ENCODE measurements around the gene NPBWR2. TPM values are rescaled to one million over a fixed set of nuclear protein-coding genes. Genes with fewer than 3 reads are reported as not detected.
"Not testable (repeated sequence)": the region's sequence is repeated elsewhere in the genome, so short reads cannot be mapped to it uniquely, and the experiment has no call there.

Gene NPBWR2
- total and polyA plus RNA-seq, 2 experiments from 2014 or later = not detected

- no peak overlapping the region for H3K27ac ChIP-seq (ENCODE audit: low read depth)
- H3K4me1 ChIP-seq (ENCODE audit: insufficient read depth) = no peaks in the 10 kb centered on the region; the same call in 1 of the 2 replicates
- H3K27me3 ChIP-seq (ENCODE audit: insufficient read depth) = no peaks in the 10 kb centered on the region
- Mint-ChIP-seq H3K27me3 (ENCODE audit: insufficient read depth, low read depth, poor library complexity) (peaks cover 11% of the 10 kb centered on the region), H3K4me1 (peaks cover 4% of the 10 kb centered on the region; the same call in 2 of the 3 replicates), H3K36me3 (ENCODE audit: low read depth) (no peaks in the 10 kb centered on the region), H3K27ac (no peak overlapping the region), H3K9me3 (peaks cover 3% of the 10 kb centered on the region), H3K4me3 (no peak overlapping the region)
- DNase-seq (ENCODE audit: low spot score) (no peak), ATAC-seq (no peak)
- no peak for TF ChIP-seq POLR2AphosphoS5 (IDR thresholded peaks at IDR 0.05; ENCODE audit: low read depth)
- no peak for TF ChIP-seq JUNB (IDR thresholded peaks at IDR 0.05; ENCODE audit: unreplicated experiment)
- TF ChIP-seq ETS1 (IDR thresholded peaks at IDR 0.05) = no peak
- no peak for TF ChIP-seq EZH2 (IDR thresholded peaks at IDR 0.05; ENCODE audit: low read depth, unreplicated experiment)
- no peak for TF ChIP-seq EZH2phosphoT487 (IDR thresholded peaks at IDR 0.05; ENCODE audit: unreplicated experiment)
- no peak for TF ChIP-seq STAT1 (IDR thresholded peaks at IDR 0.05; ENCODE audit: unreplicated experiment)
- TF ChIP-seq CREB1 (CRISPR knock-in tag; IDR thresholded peaks at IDR 0.05; ENCODE audit: low read depth) = no peak
- TF ChIP-seq NANOG (IDR thresholded peaks at IDR 0.05; ENCODE audit: borderline replicate concordance) = no peak
- TF ChIP-seq, protein P1, sequence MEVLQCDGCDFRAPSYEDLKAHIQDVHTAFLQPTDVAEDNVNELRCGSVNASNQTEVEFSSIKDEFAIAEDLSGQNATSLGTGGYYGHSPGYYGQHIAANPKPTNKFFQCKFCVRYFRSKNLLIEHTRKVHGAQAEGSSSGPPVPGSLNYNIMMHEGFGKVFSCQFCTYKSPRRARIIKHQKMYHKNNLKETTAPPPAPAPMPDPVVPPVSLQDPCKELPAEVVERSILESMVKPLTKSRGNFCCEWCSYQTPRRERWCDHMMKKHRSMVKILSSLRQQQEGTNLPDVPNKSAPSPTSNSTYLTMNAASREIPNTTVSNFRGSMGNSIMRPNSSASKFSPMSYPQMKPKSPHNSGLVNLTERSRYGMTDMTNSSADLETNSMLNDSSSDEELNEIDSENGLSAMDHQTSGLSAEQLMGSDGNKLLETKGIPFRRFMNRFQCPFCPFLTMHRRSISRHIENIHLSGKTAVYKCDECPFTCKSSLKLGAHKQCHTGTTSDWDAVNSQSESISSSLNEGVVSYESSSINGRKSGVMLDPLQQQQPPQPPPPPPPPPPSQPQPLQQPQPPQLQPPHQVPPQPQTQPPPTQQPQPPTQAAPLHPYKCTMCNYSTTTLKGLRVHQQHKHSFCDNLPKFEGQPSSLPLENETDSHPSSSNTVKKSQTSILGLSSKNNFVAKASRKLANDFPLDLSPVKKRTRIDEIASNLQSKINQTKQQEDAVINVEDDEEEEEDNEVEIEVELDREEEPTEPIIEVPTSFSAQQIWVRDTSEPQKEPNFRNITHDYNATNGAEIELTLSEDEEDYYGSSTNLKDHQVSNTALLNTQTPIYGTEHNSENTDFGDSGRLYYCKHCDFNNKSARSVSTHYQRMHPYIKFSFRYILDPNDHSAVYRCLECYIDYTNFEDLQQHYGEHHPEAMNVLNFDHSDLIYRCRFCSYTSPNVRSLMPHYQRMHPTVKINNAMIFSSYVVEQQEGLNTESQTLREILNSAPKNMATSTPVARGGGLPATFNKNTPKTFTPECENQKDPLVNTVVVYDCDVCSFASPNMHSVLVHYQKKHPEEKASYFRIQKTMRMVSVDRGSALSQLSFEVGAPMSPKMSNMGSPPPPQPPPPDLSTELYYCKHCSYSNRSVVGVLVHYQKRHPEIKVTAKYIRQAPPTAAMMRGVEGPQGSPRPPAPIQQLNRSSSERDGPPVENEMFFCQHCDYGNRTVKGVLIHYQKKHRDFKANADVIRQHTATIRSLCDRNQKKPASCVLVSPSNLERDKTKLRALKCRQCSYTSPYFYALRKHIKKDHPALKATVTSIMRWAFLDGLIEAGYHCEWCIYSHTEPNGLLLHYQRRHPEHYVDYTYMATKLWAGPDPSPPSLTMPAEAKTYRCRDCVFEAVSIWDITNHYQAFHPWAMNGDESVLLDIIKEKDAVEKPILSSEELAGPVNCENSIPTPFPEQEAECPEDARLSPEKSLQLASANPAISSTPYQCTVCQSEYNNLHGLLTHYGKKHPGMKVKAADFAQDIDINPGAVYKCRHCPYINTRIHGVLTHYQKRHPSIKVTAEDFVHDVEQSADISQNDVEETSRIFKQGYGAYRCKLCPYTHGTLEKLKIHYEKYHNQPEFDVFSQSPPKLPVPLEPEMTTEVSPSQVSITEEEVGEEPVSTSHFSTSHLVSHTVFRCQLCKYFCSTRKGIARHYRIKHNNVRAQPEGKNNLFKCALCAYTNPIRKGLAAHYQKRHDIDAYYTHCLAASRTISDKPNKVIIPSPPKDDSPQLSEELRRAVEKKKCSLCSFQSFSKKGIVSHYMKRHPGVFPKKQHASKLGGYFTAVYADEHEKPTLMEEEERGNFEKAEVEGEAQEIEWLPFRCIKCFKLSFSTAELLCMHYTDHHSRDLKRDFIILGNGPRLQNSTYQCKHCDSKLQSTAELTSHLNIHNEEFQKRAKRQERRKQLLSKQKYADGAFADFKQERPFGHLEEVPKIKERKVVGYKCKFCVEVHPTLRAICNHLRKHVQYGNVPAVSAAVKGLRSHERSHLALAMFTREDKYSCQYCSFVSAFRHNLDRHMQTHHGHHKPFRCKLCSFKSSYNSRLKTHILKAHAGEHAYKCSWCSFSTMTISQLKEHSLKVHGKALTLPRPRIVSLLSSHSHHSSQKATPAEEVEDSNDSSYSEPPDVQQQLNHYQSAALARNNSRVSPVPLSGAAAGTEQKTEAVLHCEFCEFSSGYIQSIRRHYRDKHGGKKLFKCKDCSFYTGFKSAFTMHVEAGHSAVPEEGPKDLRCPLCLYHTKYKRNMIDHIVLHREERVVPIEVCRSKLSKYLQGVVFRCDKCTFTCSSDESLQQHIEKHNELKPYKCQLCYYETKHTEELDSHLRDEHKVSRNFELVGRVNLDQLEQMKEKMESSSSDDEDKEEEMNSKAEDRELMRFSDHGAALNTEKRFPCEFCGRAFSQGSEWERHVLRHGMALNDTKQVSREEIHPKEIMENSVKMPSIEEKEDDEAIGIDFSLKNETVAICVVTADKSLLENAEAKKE (CRISPR knock-in tag; IDR thresholded peaks at IDR 0.05) = no peak
- TF ChIP-seq ZNF114 (CRISPR knock-in tag; IDR thresholded peaks at IDR 0.05) = no peak
- TF ChIP-seq ZNF331 (CRISPR knock-in tag; IDR thresholded peaks at IDR 0.05; ENCODE audit: low read depth) = no peak
- no peaks in the 10 kb centered on the region for H4K20me1 ChIP-seq (replicated peaks; ENCODE audit: insufficient read depth)
- no peaks in the 10 kb centered on the region for H3K79me2 ChIP-seq (replicated peaks; ENCODE audit: insufficient read depth)
- H3K36me3 ChIP-seq (ENCODE audit: insufficient read depth) = no peaks in the 10 kb centered on the region
- H2AFZ ChIP-seq = no peak overlapping the region
- H3K9me2 ChIP-seq (ENCODE audit: insufficient read depth) = no peaks in the 10 kb centered on the region
- H3K4me2 ChIP-seq = no peak overlapping the region
- H3F3A ChIP-seq (replicated peaks; ENCODE audit: low read depth) = no peaks in the 10 kb centered on the region
- H3K4me3 ChIP-seq = no peak overlapping the region
Measured at GRCh38 chr20:64119301-64119680, 11.9 kb upstream of the NPBWR2 start.

- H2AFZ ChIP-seq; H3K27ac ChIP-seq (ENCODE audit: low read depth); H3K79me2 ChIP-seq (replicated peaks; ENCODE audit: insufficient read depth); DNase-seq (ENCODE audit: low spot score); H3K36me3 ChIP-seq (ENCODE audit: insufficient read depth); H3K27me3 ChIP-seq (ENCODE audit: insufficient read depth); H3K27ac Mint-ChIP-seq; H3K4me3 ChIP-seq; ATAC-seq; H3K9me2 ChIP-seq (ENCODE audit: insufficient read depth); H3K4me3 Mint-ChIP-seq; H3K9me3 Mint-ChIP-seq; H3K4me2 ChIP-seq; H3F3A ChIP-seq (replicated peaks; ENCODE audit: low read depth); H3K4me1 ChIP-seq (ENCODE audit: insufficient read depth); H3K4me1 Mint-ChIP-seq; H4K20me1 ChIP-seq (replicated peaks; ENCODE audit: insufficient read depth); H3K36me3 Mint-ChIP-seq (ENCODE audit: low read depth): not testable (repeated sequence)
- peaks cover 15% of the 10 kb centered on the region for H3K27me3 Mint-ChIP-seq (ENCODE audit: insufficient read depth, low read depth, poor library complexity)
Measured at GRCh38 chr20:64117432-64117777, 10.0 kb upstream of the NPBWR2 start.

Measured in GM23338 (cell line).